ENCODE data around the gene TMEFF2. TPM values are rescaled to one million over a fixed set of nuclear protein-coding genes. Genes with fewer than 3 reads are reported as not detected.

TMEFF2 gene
- polyA plus RNA-seq, 1 of the 3 experiments (the other 2 are of a cell fraction) = 5.4 TPM

GRCh38 chr2:192218970-192219369 lies 24.2 kb upstream of the TMEFF2 start:
- Histone ChIP-seq H3K4me1 (ENCODE audit: control insufficient read depth in 1 of 2, insufficient read depth in 2 of 2, low read depth in 1 of 2, low read length in 1 of 2) (no peaks in the 10 kb centered on the region), H3K79me2 (ENCODE audit: insufficient read depth) (no peaks in the 10 kb centered on the region), H3K9me3 (no peaks in the 10 kb centered on the region), H3K9ac (no peak overlapping the region), H4K20me1 (ENCODE audit: insufficient read depth) (no peaks in the 10 kb centered on the region), H3K4me2 (no peak overlapping the region), H3K36me3 (replicated peaks in 1 of 2; ENCODE audit: control insufficient read depth in 1 of 2, insufficient read depth in 2 of 2, low read length in 1 of 2) (no peaks in the 10 kb centered on the region), H3K27me3 (ENCODE audit: insufficient read depth) (no peaks in the 10 kb centered on the region), H3F3A (replicated peaks; ENCODE audit: insufficient read depth) (no peaks in the 10 kb centered on the region), H3K4me3 (ENCODE audit: low read depth in 2 of 2, low read length in 1 of 2) (no peak overlapping the region), H3K27ac (ENCODE audit: low read depth in 2 of 2, low read length in 1 of 2) (no peak overlapping the region), H2AFZ (ENCODE audit: low read depth) (no peak overlapping the region), H3K9me2 (no peaks in the 10 kb centered on the region)
- no peak for DNase-seq
- TF ChIP-seq FOXJ3 (CRISPR knock-in tag; IDR thresholded peaks at IDR 0.05) = no peak
- CTCF ChIA-PET = no interaction called here
- 87% methylated on average over 1 of the region's 1 CpG for WGBS (ENCODE audit: low lambda C conversion rate)
- POLR2A ChIA-PET = no interaction called here

GRCh38 chr2:192218377-192218776 lies 23.6 kb upstream of the TMEFF2 start:
- H3K4me1 ChIP-seq (ENCODE audit: control insufficient read depth in 1 of 2, insufficient read depth in 2 of 2, low read depth in 1 of 2, low read length in 1 of 2) = no peaks in the 10 kb centered on the region
- ChIA-PET CTCF (interaction anchor here (0.7 kb wide), 1 partner anchor 55 kb away, joined by 3 read pairs; no protein-coding TSS in a partner anchor), POLR2A (no interaction called here)

More at GRCh38 chr2:192218377-192218776, 23.6 kb upstream of the TMEFF2 start:
- Histone ChIP-seq H3K79me2 (ENCODE audit: insufficient read depth) (no peaks in the 10 kb centered on the region), H3F3A (replicated peaks; ENCODE audit: insufficient read depth) (no peaks in the 10 kb centered on the region), H3K4me2 (no peak overlapping the region), H3K27me3 (ENCODE audit: insufficient read depth) (no peaks in the 10 kb centered on the region), H2AFZ (ENCODE audit: low read depth) (no peak overlapping the region), H3K27ac (ENCODE audit: low read depth in 2 of 2, low read length in 1 of 2) (no peak overlapping the region), H3K9ac (no peak overlapping the region), H3K36me3 (replicated peaks in 1 of 2; ENCODE audit: control insufficient read depth in 1 of 2, insufficient read depth in 2 of 2, low read length in 1 of 2) (no peaks in the 10 kb centered on the region), H3K9me2 (no peaks in the 10 kb centered on the region), H3K9me3 (no peaks in the 10 kb centered on the region), H3K4me3 (ENCODE audit: low read depth in 2 of 2, low read length in 1 of 2) (no peak overlapping the region), H4K20me1 (ENCODE audit: insufficient read depth) (no peaks in the 10 kb centered on the region)
- TF ChIP-seq YY1 (IDR thresholded peaks at IDR 0.05; ENCODE audit: low read depth) (no peak), IRF3 (IDR thresholded peaks at IDR 0.05; ENCODE audit: low read depth, low read length) (no peak), MAX (IDR thresholded peaks at IDR 0.05; ENCODE audit: low read depth) (no peak), ELF1 (IDR thresholded peaks at IDR 0.05) (no peak), GATA2 (CRISPR knock-in tag; IDR thresholded peaks at IDR 0.05) (no peak), CTCF (IDR thresholded peaks at IDR 0.05) (no peak), EZH2phosphoT487 (IDR thresholded peaks at IDR 0.05; ENCODE audit: borderline replicate concordance, low read depth) (no peak), MEF2A (IDR thresholded peaks at IDR 0.05; ENCODE audit: borderline replicate concordance, low read depth) (no peak), MXI1 (IDR thresholded peaks at IDR 0.05; ENCODE audit: low read depth, low read length) (no peak)
- 90% methylated on average over 2 of the region's 2 CpGs for WGBS (ENCODE audit: low lambda C conversion rate)
- DNase-seq = no peak
